ENCODE measurements around the gene DOCK4. TPM values are rescaled to one million over a fixed set of nuclear protein-coding genes. Genes with fewer than 3 reads are reported as not detected.
A peak's percentile ranks its signal among the peaks of the same experiment; 100 is the strongest.

Gene DOCK4
- total RNA-seq, 1 experiment from 2014 or later, result 4.9 TPM

DNA sequence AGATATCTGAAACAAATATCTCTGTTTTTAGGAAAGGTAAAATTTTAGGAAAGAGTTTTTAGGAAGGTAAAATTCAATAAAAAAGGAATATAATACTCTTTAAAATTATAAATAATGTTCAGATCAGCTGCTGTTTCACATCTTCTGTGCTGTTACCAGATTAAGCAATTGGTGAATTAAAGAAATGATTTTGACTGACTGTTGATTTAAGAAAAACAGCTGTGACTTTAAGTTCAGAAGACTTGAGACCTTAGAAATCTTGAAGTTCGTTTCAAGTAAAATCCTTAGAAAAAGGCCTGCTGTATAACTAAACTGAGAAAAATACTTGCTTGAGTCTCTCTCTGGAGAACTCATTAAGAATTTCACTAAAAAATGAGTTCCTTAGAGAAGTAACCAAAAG lies 250.6 kb downstream of the DOCK4 start:
- Histone ChIP-seq H4K20me1 (ENCODE audit: control insufficient read depth, insufficient read depth, insufficient read length) (no peaks in the 10 kb centered on the region), H3K4me1 (ENCODE audit: insufficient read depth, low read length) (no peaks in the 10 kb centered on the region; the same call in 1 of the 2 replicates), H3T11ph (ENCODE audit: low read length) (no peak overlapping the region), H3K79me2 (ENCODE audit: insufficient read depth, low read length) (no peaks in the 10 kb centered on the region), H2BK15ac (ENCODE audit: low read depth, low read length) (no peak overlapping the region), H3K23ac (ENCODE audit: insufficient read length, low read depth, low read length) (no peak overlapping the region), H3K4ac (ENCODE audit: low read depth, low read length) (no peak overlapping the region), H3K9me3 (ENCODE audit: control insufficient read depth, low read depth, low read length) (no peaks in the 10 kb centered on the region), H2BK20ac (ENCODE audit: low read depth, low read length, poor library complexity, severe bottlenecking) (no peak overlapping the region), H3K14ac (ENCODE audit: insufficient read depth, low read length) (no peak overlapping the region), H2AFZ (ENCODE audit: low read length) (no peak overlapping the region), H2BK5ac (ENCODE audit: insufficient read length, low read length) (no peak overlapping the region), H4K5ac (ENCODE audit: insufficient read length, low read depth, low read length) (no peak overlapping the region), H3K79me1 (ENCODE audit: insufficient read depth, low read depth, low read length, poor library complexity, severe bottlenecking) (no peaks in the 10 kb centered on the region), H3K4me2 (ENCODE audit: insufficient read depth, insufficient read length, low read length) (no peak overlapping the region), H2AK5ac (ENCODE audit: insufficient read length, low read length) (no peak overlapping the region), H3K23me2 (ENCODE audit: insufficient read length, low read depth, low read length, poor library complexity, severe bottlenecking) (no peaks in the 10 kb centered on the region), H2BK120ac (ENCODE audit: low read depth, low read length, poor library complexity, severe bottlenecking) (no peak overlapping the region), H3K27ac (ENCODE audit: insufficient read length, low read depth, low read length) (no peak overlapping the region), H3K9ac (ENCODE audit: extremely low read depth, insufficient read length, low read length) (no peak overlapping the region), H4K8ac (replicated peaks; ENCODE audit: insufficient read length, low read depth, low read length) (no peak overlapping the region), H3K18ac (ENCODE audit: insufficient read length, low read depth, low read length) (no peak overlapping the region), H3K27me3 (ENCODE audit: insufficient read depth, low read length) (no peaks in the 10 kb centered on the region), H4K91ac (ENCODE audit: insufficient read length, low read depth, low read length) (no peak overlapping the region), H3K56ac (ENCODE audit: insufficient read length, low read depth, low read length) (no peak overlapping the region), H2BK12ac (ENCODE audit: insufficient read length, low read depth, low read length) (no peak overlapping the region)
- peak overlapping the region; percentile 47 to 63 (median 57); a peak in 2 of 7 replicates for H3K27ac Mint-ChIP-seq
- H3K4me1 Mint-ChIP-seq, result peaks cover 11 to 21% of the 10 kb centered on the region in 2 experiments; a peak in 3 of 4 replicates
- H3K27me3 Mint-ChIP-seq (ENCODE audit: low read depth), result no peaks in the 10 kb centered on the region
- no peaks in the 10 kb centered on the region for H3K9me3 Mint-ChIP-seq
- TF ChIP-seq, protein P1, sequence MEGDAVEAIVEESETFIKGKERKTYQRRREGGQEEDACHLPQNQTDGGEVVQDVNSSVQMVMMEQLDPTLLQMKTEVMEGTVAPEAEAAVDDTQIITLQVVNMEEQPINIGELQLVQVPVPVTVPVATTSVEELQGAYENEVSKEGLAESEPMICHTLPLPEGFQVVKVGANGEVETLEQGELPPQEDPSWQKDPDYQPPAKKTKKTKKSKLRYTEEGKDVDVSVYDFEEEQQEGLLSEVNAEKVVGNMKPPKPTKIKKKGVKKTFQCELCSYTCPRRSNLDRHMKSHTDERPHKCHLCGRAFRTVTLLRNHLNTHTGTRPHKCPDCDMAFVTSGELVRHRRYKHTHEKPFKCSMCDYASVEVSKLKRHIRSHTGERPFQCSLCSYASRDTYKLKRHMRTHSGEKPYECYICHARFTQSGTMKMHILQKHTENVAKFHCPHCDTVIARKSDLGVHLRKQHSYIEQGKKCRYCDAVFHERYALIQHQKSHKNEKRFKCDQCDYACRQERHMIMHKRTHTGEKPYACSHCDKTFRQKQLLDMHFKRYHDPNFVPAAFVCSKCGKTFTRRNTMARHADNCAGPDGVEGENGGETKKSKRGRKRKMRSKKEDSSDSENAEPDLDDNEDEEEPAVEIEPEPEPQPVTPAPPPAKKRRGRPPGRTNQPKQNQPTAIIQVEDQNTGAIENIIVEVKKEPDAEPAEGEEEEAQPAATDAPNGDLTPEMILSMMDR (conservative IDR thresholded peaks at IDR 0.05), result no peak
- WGBS (ENCODE audit: extremely low coverage, insufficient read length, low lambda C conversion rate), result no CpG with 5 or more reads among the region's 1 CpG
- no peak for DNase-seq
- H3K36me3 Mint-ChIP-seq (ENCODE audit: insufficient read depth in 1 of 3, low read depth in 3 of 3), result peaks cover 0 to 4% (median 0%) of the 10 kb centered on the region in 3 experiments; a peak in 2 of 7 replicates
- no peak overlapping the region for H3K4me3 Mint-ChIP-seq
